ENCODE data around the gene ORC4. TPM values are rescaled to one million over a fixed set of nuclear protein-coding genes. Genes with fewer than 3 reads are reported as not detected.

ORC4 gene
- total and polyA plus RNA-seq, 2 of the 8 experiments (the other 6 are each of a cell fraction or from before 2014, with no cell fraction given): 22.7 to 63.7 TPM

DNA sequence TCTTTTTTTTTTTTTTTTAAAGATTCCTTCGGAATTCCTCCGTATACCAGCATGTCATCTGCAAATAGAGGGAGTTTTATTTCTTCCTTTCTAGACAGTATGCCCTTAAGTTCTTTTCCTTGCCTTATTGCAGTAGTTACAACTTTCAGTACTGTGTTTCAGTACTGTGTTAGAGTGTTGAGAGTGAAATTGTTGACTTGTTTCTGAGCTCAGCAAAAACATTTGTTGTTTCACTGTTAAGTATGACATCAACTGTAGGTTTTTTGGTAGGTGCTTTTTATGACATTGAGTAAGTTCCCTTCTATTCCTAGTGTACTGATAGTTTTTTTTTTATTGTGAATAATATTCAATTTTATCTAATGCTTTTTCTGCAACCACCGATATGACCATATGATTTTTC, 131.9 kb downstream of the ORC4 start (continued):
- TF ChIP-seq RAD21 (IDR thresholded peaks at IDR 0.05 in 1 of 2, conservative IDR thresholded peaks at IDR 0.05 in 1 of 2; ENCODE audit: low read depth in 2 of 2, low read length in 2 of 2) (no peak), BRCA1 (IDR thresholded peaks at IDR 0.05; ENCODE audit: low read depth, low read length) (no peak), GABPA (IDR thresholded peaks at IDR 0.05; ENCODE audit: borderline replicate concordance, insufficient read depth, low read length) (no peak), KDM4A (IDR thresholded peaks at IDR 0.05; ENCODE audit: low read depth, low read length, severe bottlenecking) (no peak)
- TF ChIP-seq, protein P1, sequence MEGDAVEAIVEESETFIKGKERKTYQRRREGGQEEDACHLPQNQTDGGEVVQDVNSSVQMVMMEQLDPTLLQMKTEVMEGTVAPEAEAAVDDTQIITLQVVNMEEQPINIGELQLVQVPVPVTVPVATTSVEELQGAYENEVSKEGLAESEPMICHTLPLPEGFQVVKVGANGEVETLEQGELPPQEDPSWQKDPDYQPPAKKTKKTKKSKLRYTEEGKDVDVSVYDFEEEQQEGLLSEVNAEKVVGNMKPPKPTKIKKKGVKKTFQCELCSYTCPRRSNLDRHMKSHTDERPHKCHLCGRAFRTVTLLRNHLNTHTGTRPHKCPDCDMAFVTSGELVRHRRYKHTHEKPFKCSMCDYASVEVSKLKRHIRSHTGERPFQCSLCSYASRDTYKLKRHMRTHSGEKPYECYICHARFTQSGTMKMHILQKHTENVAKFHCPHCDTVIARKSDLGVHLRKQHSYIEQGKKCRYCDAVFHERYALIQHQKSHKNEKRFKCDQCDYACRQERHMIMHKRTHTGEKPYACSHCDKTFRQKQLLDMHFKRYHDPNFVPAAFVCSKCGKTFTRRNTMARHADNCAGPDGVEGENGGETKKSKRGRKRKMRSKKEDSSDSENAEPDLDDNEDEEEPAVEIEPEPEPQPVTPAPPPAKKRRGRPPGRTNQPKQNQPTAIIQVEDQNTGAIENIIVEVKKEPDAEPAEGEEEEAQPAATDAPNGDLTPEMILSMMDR (IDR thresholded peaks at IDR 0.05; ENCODE audit: control extremely low read depth in 1 of 3, insufficient read depth in 1 of 3, low read depth in 1 of 3, low read length in 3 of 3): no peak

All from H1 (cell line).